Hepatocyte (in vitro differentiated cells): ENCODE measurements around the gene TMIGD3. TPM values are rescaled to one million over a fixed set of nuclear protein-coding genes. Genes with fewer than 3 reads are reported as not detected.

Experiments
- DNase-seq: peaks from one replicate; pipeline ENCODE4 v3.0.0-alpha.2; 2016; ENCODE audit warnings: low spot score
- H2AFZ ChIP-seq: fragments of 200-600 bp; sonication (generic); 2 replicates; pipeline ENCODE4 v1.6.0; 2016; ENCODE audit warnings: antibody characterized with exemption, mild to moderate bottlenecking
- H3K27ac ChIP-seq: fragments of 200-600 bp; sonication (generic); 2 replicates; pipeline ENCODE4 v1.5.1; 2016; ENCODE audit warnings: mild to moderate bottlenecking
- H3K27me3 ChIP-seq: fragments of 200-600 bp; sonication (generic); 2 replicates; pipeline ENCODE4 v1.6.1; 2016
- H3K36me3 ChIP-seq: fragments of 200-600 bp; sonication (generic); replicated peaks from 2 replicates; pipeline ENCODE4 v1.5.1; 2016; ENCODE audit warnings: low read depth; ENCODE audit not compliant: insufficient read depth
- H3K4me1 ChIP-seq: fragments of 200-600 bp; sonication (generic); 2 replicates; pipeline ENCODE4 v1.5.1; 2016; ENCODE audit warnings: mild to moderate bottlenecking, moderate library complexity; ENCODE audit not compliant: insufficient read depth
- H3K4me2 ChIP-seq: fragments of 200-600 bp; sonication (generic); 2 replicates; pipeline ENCODE4 v1.6.0; 2016
- H3K4me3 ChIP-seq: fragments of 200-600 bp; sonication (generic); 2 replicates; pipeline ENCODE4 v1.5.1; 2016; ENCODE audit warnings: mild to moderate bottlenecking
- H3K79me2 ChIP-seq: fragments of 200-600 bp; sonication (generic); 2 replicates; pipeline ENCODE4 v1.6.0; 2017; ENCODE audit warnings: mild to moderate bottlenecking
- H3K9me2 ChIP-seq: fragments of 200-600 bp; sonication (generic); replicated peaks from 2 replicates; pipeline ENCODE4 v1.6.0; 2017; ENCODE audit warnings: mild to moderate bottlenecking; ENCODE audit not compliant: insufficient read depth
- H3K9me3 ChIP-seq: fragments of 200-600 bp; sonication (generic); 2 replicates; pipeline ENCODE4 v1.5.1; 2016; ENCODE audit warnings: low read depth, mild to moderate bottlenecking
- H4K20me1 ChIP-seq: fragments of 200-600 bp; sonication (generic); 2 replicates; pipeline ENCODE4 v1.6.0; 2016; ENCODE audit warnings: mild to moderate bottlenecking; ENCODE audit not compliant: insufficient read depth, poor library complexity, severe bottlenecking
- EZH2 ChIP-seq: fragments of 200-600 bp; sonication (generic); IDR thresholded peaks from 2 replicates; pipeline ENCODE4 v1.6.1; 2016; ENCODE audit warnings: antibody characterized with exemption, mild to moderate bottlenecking, borderline replicate concordance
- EZH2phosphoT487 ChIP-seq: fragments of 200-600 bp; sonication (generic); IDR thresholded peaks from one replicate; pipeline ENCODE4 v1.6.1; 2018; ENCODE audit warnings: antibody characterized with exemption, mild to moderate bottlenecking, low read depth, moderate library complexity; ENCODE audit not compliant: unreplicated experiment, severe bottlenecking
- WGBS: methylation state at CpG from one replicate; pipeline ENCODE4 v1.1.6; 2016; ENCODE audit warnings: low lambda C conversion rate; ENCODE audit errors: missing lambda C conversion rate; 5-methylcytosine and 5-hydroxymethylcytosine counted together
- polyA plus RNA-seq: library from polyadenylated mRNA; unstranded; fragments of >200 nt; fragmentation: Nextera tagmentation; extraction: Ambion mirVana; gene quantifications from 2 replicates; pipeline ENCODE4 v1.2.1, GENCODE V29; 2016
- total RNA-seq: library from RNA; depleted of rRNA; stranded (reverse); fragments of >200 nt; gene quantifications from 2 replicates; pipeline ENCODE4 v1.2.3, GENCODE V29; 2014
- TF ChIP-seq, protein P1 (sequence below): fragments of 200-600 bp; sonication (generic); IDR thresholded peaks from 2 replicates; pipeline ENCODE4 v1.5.1; 2016; ENCODE audit warnings: antibody characterized with exemption, mild to moderate bottlenecking; ENCODE audit not compliant: poor library complexity

The TMIGD3 gene
- total and polyA plus RNA-seq, 2 experiments from 2014 or later = 5.2 to 6.5 TPM

DNA sequence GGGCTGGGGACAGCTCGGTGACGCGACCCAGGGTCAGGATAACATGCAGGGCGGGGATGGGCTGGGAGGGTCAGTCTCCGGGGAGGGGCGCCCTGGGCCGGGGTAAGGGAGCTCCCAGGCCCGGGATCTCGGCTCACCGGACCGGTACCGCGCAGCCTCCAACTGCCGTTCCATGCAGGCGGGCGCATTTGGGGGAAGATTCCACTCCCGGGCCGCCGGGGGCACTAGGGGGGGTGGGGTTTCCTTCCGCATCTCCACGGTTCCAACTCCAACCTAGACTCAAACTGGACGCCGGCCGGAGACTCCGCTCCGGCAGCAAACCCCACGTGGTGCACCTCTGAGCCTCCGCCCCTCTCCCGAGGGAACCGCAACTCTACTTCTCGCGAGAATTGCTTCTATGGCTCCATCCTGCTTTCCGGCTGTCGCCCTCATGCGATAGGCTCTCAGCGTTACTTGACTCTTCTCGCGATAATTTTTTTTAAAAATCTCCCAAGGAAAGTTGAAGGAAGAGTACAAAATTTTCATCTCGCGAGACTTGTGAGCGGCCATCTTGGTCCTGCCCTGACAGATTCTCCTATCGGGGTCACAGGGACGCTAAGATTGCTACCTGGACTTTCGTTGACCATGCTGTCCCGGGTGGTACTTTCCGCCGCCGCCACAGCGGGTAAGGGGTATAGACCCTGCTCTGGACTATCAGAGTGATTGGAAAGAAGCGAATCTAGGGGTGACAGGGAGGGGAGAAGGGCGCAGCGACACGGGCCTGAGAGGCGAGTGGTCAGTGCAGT, 54.3 kb downstream of the TMIGD3 start, which contains the start of the genes ATP5PB and WDR77:
Gene ATP5PB (plus strand): TSS at position 547 of the 785 bp plus-strand sequence. CDS start 78 bp downstream, at position 625.
Gene WDR77 (minus strand): TSS at position 339 of the 785 bp plus-strand sequence. CDS start 87 bp downstream, at position 252.
- Histone ChIP-seq H3K27me3 (no peaks in the 10 kb centered on the region), H3K36me3 (no peaks in the 10 kb centered on the region), H3K4me2 (peak within 1 kb of the TSS; percentile 85), H3K9me3 (no peaks in the 10 kb centered on the region), H3K9me2 (no peaks in the 10 kb centered on the region), H3K4me1 (peaks cover 10% of the 10 kb centered on the region), H3K79me2 (peaks cover 70% of the 10 kb centered on the region), H3K4me3 (peak within 1 kb of the TSS; percentile 45), H2AFZ (peak within 1 kb of the TSS; percentile 54), H4K20me1 (no peaks in the 10 kb centered on the region), H3K27ac (peak within 1 kb of the TSS; percentile 85)
- WGBS = 1% methylated on average over 41 of the region's 54 CpGs
- TF ChIP-seq, protein P1, sequence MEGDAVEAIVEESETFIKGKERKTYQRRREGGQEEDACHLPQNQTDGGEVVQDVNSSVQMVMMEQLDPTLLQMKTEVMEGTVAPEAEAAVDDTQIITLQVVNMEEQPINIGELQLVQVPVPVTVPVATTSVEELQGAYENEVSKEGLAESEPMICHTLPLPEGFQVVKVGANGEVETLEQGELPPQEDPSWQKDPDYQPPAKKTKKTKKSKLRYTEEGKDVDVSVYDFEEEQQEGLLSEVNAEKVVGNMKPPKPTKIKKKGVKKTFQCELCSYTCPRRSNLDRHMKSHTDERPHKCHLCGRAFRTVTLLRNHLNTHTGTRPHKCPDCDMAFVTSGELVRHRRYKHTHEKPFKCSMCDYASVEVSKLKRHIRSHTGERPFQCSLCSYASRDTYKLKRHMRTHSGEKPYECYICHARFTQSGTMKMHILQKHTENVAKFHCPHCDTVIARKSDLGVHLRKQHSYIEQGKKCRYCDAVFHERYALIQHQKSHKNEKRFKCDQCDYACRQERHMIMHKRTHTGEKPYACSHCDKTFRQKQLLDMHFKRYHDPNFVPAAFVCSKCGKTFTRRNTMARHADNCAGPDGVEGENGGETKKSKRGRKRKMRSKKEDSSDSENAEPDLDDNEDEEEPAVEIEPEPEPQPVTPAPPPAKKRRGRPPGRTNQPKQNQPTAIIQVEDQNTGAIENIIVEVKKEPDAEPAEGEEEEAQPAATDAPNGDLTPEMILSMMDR = no peak
- TF ChIP-seq EZH2 = no peak
- no peak for TF ChIP-seq EZH2phosphoT487
- DNase-seq = peak; percentile 99

DNA sequence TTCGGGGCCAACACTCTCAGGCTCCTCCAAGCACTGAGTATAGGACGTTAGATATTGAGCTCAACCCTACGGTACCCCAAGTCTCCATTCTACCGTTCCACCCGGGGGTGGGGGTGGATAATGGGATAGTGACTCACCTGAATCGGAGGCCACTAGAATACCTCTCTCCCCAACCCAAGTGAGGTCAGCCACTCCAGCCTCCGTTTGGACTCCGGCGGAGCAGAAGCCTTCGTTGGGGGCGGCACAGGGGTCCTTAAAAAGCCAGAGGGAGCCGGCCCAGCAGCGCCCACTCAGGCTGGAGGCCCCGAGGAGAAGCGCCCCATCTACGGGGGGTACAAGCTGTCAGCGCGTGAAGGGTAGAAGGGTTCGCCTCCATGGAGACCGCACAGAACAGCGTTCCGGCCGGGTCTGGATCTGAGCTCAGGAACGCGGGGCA, 54.9 kb downstream of the TMIGD3 start:
- H3K4me3 ChIP-seq = peak overlapping the region; percentile 40
- H3K27ac ChIP-seq = peak overlapping the region; percentile 82
- no peaks in the 10 kb centered on the region for H3K9me3 ChIP-seq
- H2AFZ ChIP-seq = peak overlapping the region; percentile 31
- no peaks in the 10 kb centered on the region for H4K20me1 ChIP-seq
- TF ChIP-seq EZH2 (no peak), EZH2phosphoT487 (no peak)
- TF ChIP-seq, protein P1 = no peak
- peaks cover 10% of the 10 kb centered on the region for H3K4me1 ChIP-seq
- under 1% methylated on average over 25 of the region's 25 CpGs for WGBS
- peaks cover 67% of the 10 kb centered on the region for H3K79me2 ChIP-seq
- DNase-seq = peak; percentile 37
- H3K4me2 ChIP-seq = peak overlapping the region; percentile 85
- H3K27me3 ChIP-seq = no peaks in the 10 kb centered on the region
- H3K36me3 ChIP-seq = no peaks in the 10 kb centered on the region
- H3K9me2 ChIP-seq = no peaks in the 10 kb centered on the region

DNA sequence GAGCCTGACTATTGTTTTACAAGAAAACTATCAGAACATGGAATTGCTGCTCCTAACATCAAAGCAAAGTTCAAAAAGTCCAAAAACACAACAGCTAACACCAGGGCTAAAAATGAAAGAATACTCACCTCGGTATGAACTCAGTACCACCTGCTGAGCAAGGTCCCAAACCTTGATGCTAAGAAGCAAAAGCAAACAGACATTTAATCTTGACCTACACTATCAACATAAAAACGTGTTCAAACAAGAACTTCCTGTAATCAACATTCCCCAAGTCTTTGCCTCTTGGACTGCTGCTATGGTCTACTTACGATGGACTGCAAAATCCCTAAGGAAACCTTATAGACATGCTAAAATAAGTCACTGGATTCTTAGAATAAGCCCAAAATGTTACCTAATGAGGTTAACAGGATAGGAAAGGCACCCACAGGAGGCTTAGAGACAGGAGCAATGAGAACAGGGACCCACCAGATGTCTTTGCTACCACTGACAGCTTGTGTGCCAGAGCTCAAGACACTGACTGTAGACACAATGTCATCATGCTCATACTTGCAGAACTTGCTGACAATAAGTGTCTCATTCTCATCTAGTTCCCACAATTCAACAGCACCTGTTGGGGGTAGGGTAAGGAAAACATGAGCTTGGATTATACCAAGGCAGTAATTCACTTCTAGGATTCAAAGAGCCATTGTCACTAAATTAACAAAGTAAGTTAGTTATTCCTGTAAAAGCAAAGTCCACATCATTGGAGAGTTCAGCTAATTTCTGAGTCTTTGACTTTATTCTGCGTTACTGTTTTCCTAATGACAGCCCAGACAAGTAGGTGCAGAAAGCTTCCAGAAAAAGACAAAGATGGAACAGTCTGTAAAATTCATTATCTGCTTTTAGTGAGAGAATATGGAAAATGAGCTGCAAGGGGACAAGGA, 56.2 kb downstream of the TMIGD3 start:
- H2AFZ ChIP-seq = no peak overlapping the region
- no peaks in the 10 kb centered on the region for H4K20me1 ChIP-seq
- no peaks in the 10 kb centered on the region for H3K9me3 ChIP-seq
- H3K27ac ChIP-seq = peak overlapping the region; percentile 82
- peak overlapping the region; percentile 40 for H3K4me3 ChIP-seq
- H3K36me3 ChIP-seq = no peaks in the 10 kb centered on the region
- DNase-seq = no peak
- no peaks in the 10 kb centered on the region for H3K27me3 ChIP-seq
- TF ChIP-seq EZH2 (no peak), EZH2phosphoT487 (no peak)
- TF ChIP-seq, protein P1 = no peak
- peak overlapping the region; percentile 85 for H3K4me2 ChIP-seq
- H3K4me1 ChIP-seq = peaks cover 10% of the 10 kb centered on the region
- 54% methylated on average over 4 of the region's 4 CpGs for WGBS
- no peaks in the 10 kb centered on the region for H3K9me2 ChIP-seq
- H3K79me2 ChIP-seq = peaks cover 57% of the 10 kb centered on the region
